OCI-LY1 (cell line): ENCODE data around the gene DHCR7.

Source experiments
- EZH2 ChIP-seq: fragments of 200-600 bp; sonication (generic), shearing (Covaris generic); IDR thresholded peaks from 2 replicates; pipeline ENCODE4 v1.8.0; 2017; ENCODE audit warnings: borderline replicate concordance, mixed run types, mild to moderate bottlenecking, antibody characterized with exemption, low read length, moderate library complexity, mixed read lengths
- TF ChIP-seq, protein P1 (sequence below): fragments of 200-600 bp; sonication (generic), shearing (Covaris generic); IDR thresholded peaks from 2 replicates; pipeline ENCODE4 v1.5.1; 2017; ENCODE audit warnings: mild to moderate bottlenecking, antibody characterized with exemption, low read length, moderate library complexity, mixed read lengths

DNA sequence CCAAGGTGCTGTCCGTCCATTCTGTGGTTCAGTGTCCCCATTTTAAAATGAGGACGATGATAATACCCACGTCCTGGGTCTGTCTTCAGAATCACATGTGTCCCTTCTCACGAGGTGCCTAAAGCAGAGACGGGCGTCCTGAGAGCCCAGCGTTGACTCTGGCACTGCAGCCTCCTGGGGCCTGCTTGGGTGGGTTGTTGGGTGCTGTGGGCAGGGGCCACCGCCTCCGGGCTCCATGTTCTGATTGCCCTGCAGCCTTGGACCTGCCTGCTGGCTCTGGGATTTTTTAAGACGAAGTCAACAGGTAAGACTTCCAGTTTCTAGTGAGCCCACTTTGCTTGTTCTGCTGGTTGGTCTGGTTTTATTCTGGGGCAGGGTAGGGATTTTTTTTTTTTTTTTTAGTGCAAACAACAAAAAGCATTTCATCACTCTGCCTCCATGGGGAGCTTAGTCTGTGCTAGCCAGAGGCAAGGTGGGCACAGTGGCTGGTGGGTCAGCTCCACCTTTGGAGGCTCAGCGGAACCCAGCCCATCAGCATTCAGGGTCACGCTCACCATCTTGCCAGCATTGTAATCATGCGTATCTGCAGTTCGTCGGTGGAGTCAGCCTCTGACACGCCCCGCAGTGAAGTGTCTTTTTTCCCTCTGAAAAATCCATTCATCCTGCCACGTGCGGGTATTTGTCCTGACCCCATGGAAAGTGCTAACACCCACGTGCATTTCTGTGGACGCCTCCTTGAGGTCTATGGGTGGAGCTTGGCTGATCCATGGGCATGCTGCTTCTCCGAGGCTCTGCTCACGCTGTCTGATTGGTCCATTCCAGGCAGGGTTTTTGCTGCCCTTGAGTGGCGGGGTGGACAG, 33.1 kb upstream of the DHCR7 start:
- TF ChIP-seq, protein P1, sequence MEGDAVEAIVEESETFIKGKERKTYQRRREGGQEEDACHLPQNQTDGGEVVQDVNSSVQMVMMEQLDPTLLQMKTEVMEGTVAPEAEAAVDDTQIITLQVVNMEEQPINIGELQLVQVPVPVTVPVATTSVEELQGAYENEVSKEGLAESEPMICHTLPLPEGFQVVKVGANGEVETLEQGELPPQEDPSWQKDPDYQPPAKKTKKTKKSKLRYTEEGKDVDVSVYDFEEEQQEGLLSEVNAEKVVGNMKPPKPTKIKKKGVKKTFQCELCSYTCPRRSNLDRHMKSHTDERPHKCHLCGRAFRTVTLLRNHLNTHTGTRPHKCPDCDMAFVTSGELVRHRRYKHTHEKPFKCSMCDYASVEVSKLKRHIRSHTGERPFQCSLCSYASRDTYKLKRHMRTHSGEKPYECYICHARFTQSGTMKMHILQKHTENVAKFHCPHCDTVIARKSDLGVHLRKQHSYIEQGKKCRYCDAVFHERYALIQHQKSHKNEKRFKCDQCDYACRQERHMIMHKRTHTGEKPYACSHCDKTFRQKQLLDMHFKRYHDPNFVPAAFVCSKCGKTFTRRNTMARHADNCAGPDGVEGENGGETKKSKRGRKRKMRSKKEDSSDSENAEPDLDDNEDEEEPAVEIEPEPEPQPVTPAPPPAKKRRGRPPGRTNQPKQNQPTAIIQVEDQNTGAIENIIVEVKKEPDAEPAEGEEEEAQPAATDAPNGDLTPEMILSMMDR: no peak
- TF ChIP-seq EZH2: no peak
